ENCODE results near the gene PLAU. TPM values are rescaled to one million over a fixed set of nuclear protein-coding genes. Genes with fewer than 3 reads are reported as not detected.
"Not testable (repeated sequence)": the region's sequence is repeated elsewhere in the genome, so short reads cannot be mapped to it uniquely, and the experiment has no call there.

Gene PLAU
- total and polyA plus RNA-seq, 2 of the 4 experiments (the other 2 are of a cell fraction): 123 to 283 TPM

GRCh38 chr10:73964743-73965142 is 53.8 kb downstream of the PLAU start:
- Histone ChIP-seq H3K79me1 (ENCODE audit: low read depth in 1 of 2, low read length in 2 of 2) (peaks cover 0 to 25% of the 10 kb centered on the region in 2 experiments; a peak in 2 of 4 replicates), H3K27me3 (ENCODE audit: control insufficient read depth, insufficient read depth, low read length) (no peaks in the 10 kb centered on the region), H4K5ac (ENCODE audit: low read depth, low read length) (peak overlapping the region; percentile 86), H3K14ac (replicated peaks; ENCODE audit: low read depth, low read length) (peak overlapping the region; percentile 82), H3K9ac (ENCODE audit: low read depth, low read length) (no peak overlapping the region), H3K4me1 (ENCODE audit: control insufficient read depth, insufficient read depth, low read length) (peaks cover 25% of the 10 kb centered on the region), H3K4me2 (ENCODE audit: low read depth, low read length) (no peak overlapping the region), H3K27ac (ENCODE audit: insufficient read depth, low read length) (peak overlapping the region; percentile 96), H3K36me3 (ENCODE audit: control insufficient read depth, insufficient read depth, low read length) (no peaks in the 10 kb centered on the region), H2BK5ac (ENCODE audit: low read depth, low read length, poor library complexity, severe bottlenecking) (peak overlapping the region; percentile 98), H3K56ac (ENCODE audit: extremely low read depth, insufficient read depth, low read length) (no peak overlapping the region), H2AK5ac (ENCODE audit: low read depth, low read length) (peak overlapping the region; percentile 99), H3K18ac (ENCODE audit: low read depth, low read length) (peak overlapping the region; percentile 96), H3K9me3 (ENCODE audit: control insufficient read depth, insufficient read depth, low read length) (no peaks in the 10 kb centered on the region), H2BK20ac (ENCODE audit: low read depth, low read length) (peak overlapping the region; percentile 100), H3K23ac (ENCODE audit: low read depth, low read length) (peak overlapping the region; percentile 79; the same call in 1 of the 2 replicates), H3K4me3 (ENCODE audit: insufficient read depth, low read depth, low read length) (no peak overlapping the region), H3K4ac (ENCODE audit: low read depth, low read length) (peak overlapping the region; percentile 100), H4K8ac (ENCODE audit: low read depth in 2 of 2, low read length in 2 of 2) (peak overlapping the region; percentile 91 to 100; a peak in 3 of 4 replicates), H2AFZ (replicated peaks; ENCODE audit: low read length, poor library complexity) (no peak overlapping the region), H2BK15ac (ENCODE audit: low read depth, low read length) (peak overlapping the region; percentile 99; the same call in 2 of the 3 replicates), H3K9me1 (ENCODE audit: insufficient read depth, low read length) (peaks cover 25% of the 10 kb centered on the region), H4K91ac (ENCODE audit: insufficient read depth, low read depth, low read length) (peak overlapping the region; percentile 100), H4K20me1 (ENCODE audit: insufficient read depth, low read length) (no peaks in the 10 kb centered on the region), H2AK9ac (replicated peaks; ENCODE audit: low read depth, low read length, poor library complexity) (no peak overlapping the region), H2BK120ac (ENCODE audit: low read depth, low read length) (peak overlapping the region; percentile 100)
- ChIA-PET CTCF (interaction anchor here (1.2 kb wide), 1 partner anchor 8 kb away, joined by 3 read pairs; no protein-coding TSS in a partner anchor), POLR2A (ENCODE audit: unreplicated experiment) (no interaction called here)
- TF ChIP-seq BHLHE40 (IDR thresholded peaks at IDR 0.05; ENCODE audit: low read depth, low read length): no peak
- TF ChIP-seq RCOR1 (IDR thresholded peaks at IDR 0.05; ENCODE audit: insufficient replicate concordance, low read length): no peak
- no peak for TF ChIP-seq NFE2L2 (IDR thresholded peaks at IDR 0.05; ENCODE audit: low read depth, low read length)
- ATAC-seq (ENCODE audit: low read depth) (no peak), DNase-seq (no peak)
- BruUV-seq (replicated peaks): no TSS peak
- intact Hi-C loops (cut with micrococcal nuclease) (no loop called here), in situ Hi-C loops (cut with MboI; ENCODE audit: low sequenced_read_pairs) (no loop called here), dilution Hi-C loops (cut with HindIII; ENCODE audit: low sequenced_read_pairs, unreplicated experiment) (no loop called here)
- 100% methylated on average over 1 of the region's 2 CpGs; no CpG with 5 or more reads in 1 of the 2 experiments for WGBS, 2 experiments (ENCODE audit: extremely low coverage in 2 of 2, insufficient read length in 1 of 2)

GRCh38 chr10:73965267-73965889 is 54.4 kb downstream of the PLAU start:
- dilution Hi-C loops (cut with HindIII; ENCODE audit: low sequenced_read_pairs, unreplicated experiment); intact Hi-C loops (cut with micrococcal nuclease); H4K20me1 ChIP-seq (ENCODE audit: insufficient read depth, low read length); BruUV-seq (replicated peaks); DNase-seq; in situ Hi-C loops (cut with MboI; ENCODE audit: low sequenced_read_pairs); H3K4me3 ChIP-seq (ENCODE audit: insufficient read depth, low read depth, low read length); H3K36me3 ChIP-seq (ENCODE audit: control insufficient read depth, insufficient read depth, low read length); H3K9me3 ChIP-seq (ENCODE audit: control insufficient read depth, insufficient read depth, low read length); H3K27me3 ChIP-seq (ENCODE audit: control insufficient read depth, insufficient read depth, low read length): not testable (repeated sequence)
- Histone ChIP-seq H2BK15ac (ENCODE audit: low read depth, low read length) (peak overlapping the region; percentile 99), H3K4me1 (ENCODE audit: control insufficient read depth, insufficient read depth, low read length) (peaks cover 22% of the 10 kb centered on the region), H3K56ac (ENCODE audit: extremely low read depth, insufficient read depth, low read length) (peak overlapping the region; percentile 100), H2AFZ (replicated peaks; ENCODE audit: low read length, poor library complexity) (peak overlapping the region; percentile 84), H3K27ac (ENCODE audit: insufficient read depth, low read length) (peak overlapping the region; percentile 96), H2AK9ac (replicated peaks; ENCODE audit: low read depth, low read length, poor library complexity) (peak overlapping the region; percentile 98), H3K4ac (ENCODE audit: low read depth, low read length) (peak overlapping the region; percentile 100), H3K18ac (ENCODE audit: low read depth, low read length) (peak overlapping the region; percentile 96), H4K91ac (ENCODE audit: insufficient read depth, low read depth, low read length) (peak overlapping the region; percentile 100), H3K79me1 (ENCODE audit: low read depth in 1 of 2, low read length in 2 of 2) (peaks cover 0 to 25% of the 10 kb centered on the region in 2 experiments; a peak in 2 of 4 replicates), H4K5ac (ENCODE audit: low read depth, low read length) (peak overlapping the region; percentile 92), H2BK20ac (ENCODE audit: low read depth, low read length) (peak overlapping the region; percentile 100), H3K9me1 (ENCODE audit: insufficient read depth, low read length) (peaks cover 25% of the 10 kb centered on the region), H3K4me2 (ENCODE audit: low read depth, low read length) (peak overlapping the region; percentile 55), H4K8ac (ENCODE audit: low read depth in 2 of 2, low read length in 2 of 2) (peak overlapping the region; percentile 91 to 100), H3K23ac (ENCODE audit: low read depth, low read length) (peak overlapping the region; percentile 100), H2AK5ac (ENCODE audit: low read depth, low read length) (peak overlapping the region; percentile 99), H2BK120ac (ENCODE audit: low read depth, low read length) (peak overlapping the region; percentile 100), H3K14ac (replicated peaks; ENCODE audit: low read depth, low read length) (peak overlapping the region; percentile 100), H2BK5ac (ENCODE audit: low read depth, low read length, poor library complexity, severe bottlenecking) (peak overlapping the region; percentile 98), H3K9ac (ENCODE audit: low read depth, low read length) (peak overlapping the region; percentile 83)
- CTCF ChIA-PET: interaction anchor here (1.2 to 1.7 kb wide), 2 partner anchors 9 to 34 kb away, joined by 3 to 7 read pairs; partner anchors contain the start of gene VCL
- peak; percentile 3 for ATAC-seq (ENCODE audit: low read depth)
- POLR2A ChIA-PET (ENCODE audit: unreplicated experiment): interaction anchor here (1.0 to 1.4 kb wide), 2 partner anchors 9 to 35 kb away, joined by 3 to 13 read pairs; no protein-coding TSS in a partner anchor
- 91% methylated on average over 7 of the region's 12 CpGs; no CpG with 5 or more reads in 1 of the 2 experiments for WGBS, 2 experiments (ENCODE audit: extremely low coverage in 2 of 2, insufficient read length in 1 of 2)
